Activated CD4-positive, alpha-beta T cell treated with anti-CD3 and anti-CD28 coated beads, Interleukin-2, amount 10 ng/mL, durations not matched to agents 7 days and 5 days (primary cell): Measurements from ENCODE around the gene KIF16B. TPM values are rescaled to one million over a fixed set of nuclear protein-coding genes. Genes with fewer than 3 reads are reported as not detected.

ENCODE experiments used
- CTCF ChIA-PET: fragments of 350-600 bp; sonication (Branson Sonifier 250); formaldehyde crosslinking; loops from one replicate; lab custom pipeline; 2021; ENCODE audit warnings: antibody characterized with exemption; lab: Charles Lee
- POLR2A ChIA-PET: fragments of 350-600 bp; sonication (Branson Sonifier 250); formaldehyde crosslinking; loops from one replicate; lab custom pipeline; 2021; ENCODE audit warnings: antibody characterized with exemption; lab: Charles Lee
- DNase-seq: peaks from one replicate; pipeline ENCODE4 v3.0.0-alpha.2; 2020
- H3K27ac Mint-ChIP-seq: one replicate; pipeline ENCODE4 v1.8.0; 2021; ENCODE audit warnings: mild to moderate bottlenecking, moderate library complexity, mixed read lengths
- H3K27me3 Mint-ChIP-seq: one replicate; pipeline ENCODE4 v1.8.0; 2021; ENCODE audit warnings: mixed read lengths
- H3K36me3 Mint-ChIP-seq: one replicate; pipeline ENCODE4 v1.8.0; 2021; ENCODE audit warnings: low read depth, mixed read lengths
- H3K4me1 Mint-ChIP-seq: one replicate; pipeline ENCODE4 v1.8.0; 2021; ENCODE audit warnings: mixed read lengths
- H3K4me3 Mint-ChIP-seq: one replicate; pipeline ENCODE4 v1.8.0; 2021; ENCODE audit warnings: mild to moderate bottlenecking, moderate library complexity, mixed read lengths
- H3K9me3 Mint-ChIP-seq: one replicate; pipeline ENCODE4 v1.8.0; 2021; ENCODE audit warnings: mixed read lengths
- total RNA-seq, 2 experiments: library from RNA; stranded (reverse); gene quantifications; one replicate each; pipeline ENCODE4 v1.2.3, GENCODE V29; 2021

Gene KIF16B
- total RNA-seq, 2 experiments from 2014 or later = 9.4 to 10.3 TPM

DNA sequence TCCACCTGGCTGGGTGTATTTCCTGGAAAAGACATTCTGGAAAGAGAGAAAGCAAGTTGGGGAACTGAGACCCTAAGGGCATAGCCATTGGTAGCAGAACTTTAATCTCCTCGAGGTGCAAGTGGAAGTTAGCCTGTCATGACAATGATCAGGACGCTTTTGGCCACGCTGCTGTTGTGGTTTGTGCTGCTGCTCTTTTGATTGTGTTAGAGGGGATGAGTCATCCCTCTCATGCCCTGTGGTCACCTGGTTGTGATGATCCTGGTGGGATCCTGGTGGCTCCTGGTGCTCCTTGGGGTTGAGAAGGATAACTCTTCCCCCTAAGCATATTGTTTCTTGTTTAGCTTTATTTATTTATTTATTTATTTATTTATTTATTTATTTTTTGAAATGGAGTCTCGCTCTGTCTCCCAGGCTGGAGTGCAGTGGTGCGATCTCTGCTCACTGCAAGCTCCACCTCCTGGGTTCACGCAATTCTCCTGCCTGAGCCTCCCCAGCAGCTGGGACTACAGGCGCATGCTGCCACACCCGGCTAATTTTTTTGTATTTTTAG is 350.3 kb downstream of the KIF16B start:
- DNase-seq = no peak
- H3K9me3 Mint-ChIP-seq = peaks cover 4% of the 10 kb centered on the region
- no peak overlapping the region for H3K4me3 Mint-ChIP-seq
- ChIA-PET CTCF (no interaction called here), POLR2A (no interaction called here)
- H3K4me1 Mint-ChIP-seq = no peaks in the 10 kb centered on the region
- H3K27me3 Mint-ChIP-seq = no peaks in the 10 kb centered on the region
- no peak overlapping the region for H3K27ac Mint-ChIP-seq
- no peaks in the 10 kb centered on the region for H3K36me3 Mint-ChIP-seq

Other genes starting within 250 kb of the KIF16B start
- 100 to 1,000 TPM in 1 of 2 experiments, 10 to 100 TPM in 1; 88.7 to 110 TPM for gene SNRPB2, start 156.6 kb upstream of the KIF16B start, total RNA-seq
- not detected for gene OTOR, start 174.9 kb upstream of the KIF16B start, total RNA-seq